Thoracic aorta (tissue), 2 donors: ENCODE measurements around the gene USP49. TPM values are rescaled to one million over a fixed set of nuclear protein-coding genes. Genes with fewer than 3 reads are reported as not detected.

Experiments used
- ATAC-seq: fragments of 150-250 bp; one replicate; pipeline ENCODE4 v1.8.0; 2017; ENCODE audit warnings: low read depth; ENCODE audit not compliant: insufficient number of reproducible peaks, low FRiP score
- DNase-seq: peaks from one replicate; pipeline ENCODE4 v3.0.0-alpha.2; 2020; ENCODE audit warnings: low spot score
- H3K27ac ChIP-seq, 2 donors: fragments of 200-600 bp; sonication (generic); 1 replicate in 1 of 2; 2 replicates in 1 of 2; pipeline ENCODE4 v1.5.1; 2016; ENCODE audit warnings: mild to moderate bottlenecking in 2 of 2, moderate library complexity in 2 of 2
- H3K27me3 ChIP-seq: fragments of 200-600 bp; sonication (generic); replicated peaks from 2 replicates; pipeline ENCODE4 v1.6.0; 2016; ENCODE audit warnings: mild to moderate bottlenecking; ENCODE audit not compliant: insufficient read depth
- H3K36me3 ChIP-seq: fragments of 200-600 bp; sonication (generic); one replicate; pipeline ENCODE4 v1.5.1; 2016
- H3K4me1 ChIP-seq, 2 donors: fragments of 200-600 bp; sonication (generic); 1 replicate in 1 of 2; 2 replicates in 1 of 2; pipeline versions ENCODE4 v1.5.1 to v1.6.0; 2016; ENCODE audit warnings: low read depth in 2 of 2, mild to moderate bottlenecking in 1 of 2; ENCODE audit not compliant: control insufficient read depth in 1 of 2
- H3K4me3 ChIP-seq: fragments of 200-600 bp; sonication (generic); 2 replicates; pipeline ENCODE4 v1.5.1; 2016; ENCODE audit warnings: mild to moderate bottlenecking
- H3K9me3 ChIP-seq: fragments of 200-600 bp; sonication (generic); 2 replicates; pipeline ENCODE4 v1.5.1; 2016
- CTCF ChIP-seq: fragments of 200-600 bp; sonication (generic); IDR thresholded peaks from one replicate; pipeline ENCODE4 v1.5.1; 2019; ENCODE audit warnings: antibody characterized with exemption
- total RNA-seq, 2 donors: library from RNA; depleted of rRNA; stranded (reverse); fragments of >200 nt; gene quantifications; one replicate each; pipeline versions ENCODE4 v1.1.0 to v1.2.3, GENCODE V29; 2016

The USP49 gene
- total RNA-seq, 2 donors from 2014 or later, result 3.3 to 3.8 TPM

GRCh38 chr6:41884957-41885356 lies 10.2 kb downstream of the USP49 start:
- Histone ChIP-seq H3K27ac (no peak overlapping the region), H3K36me3 (no peaks in the 10 kb centered on the region), H3K4me1 (no peaks in the 10 kb centered on the region), H3K27me3 (no peaks in the 10 kb centered on the region), H3K9me3 (no peaks in the 10 kb centered on the region), H3K4me3 (no peak overlapping the region)
- TF ChIP-seq CTCF, result no peak
- DNase-seq, result no peak
- no peak for ATAC-seq

DNA sequence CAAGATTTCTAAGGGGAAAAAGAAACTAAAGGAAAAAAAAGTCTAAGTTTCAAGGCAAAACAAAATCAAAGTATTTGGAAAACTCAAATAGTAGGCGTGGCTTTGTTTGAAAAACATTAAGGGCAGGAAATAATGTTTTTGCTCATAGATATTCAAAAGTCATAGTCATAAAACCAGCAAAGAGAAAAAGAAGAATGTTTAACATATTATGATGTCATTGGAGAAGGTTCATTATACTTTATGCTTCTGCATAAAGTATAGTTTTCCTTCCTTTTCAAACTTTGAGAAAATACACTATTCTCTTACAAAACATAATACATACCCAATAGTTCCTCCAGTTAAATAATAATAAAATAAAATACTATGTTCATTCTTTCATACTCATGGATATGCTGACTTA lies 13.7 kb downstream of the USP49 start:
- no peaks in the 10 kb centered on the region for H3K9me3 ChIP-seq
- no peak for ATAC-seq

DNA sequence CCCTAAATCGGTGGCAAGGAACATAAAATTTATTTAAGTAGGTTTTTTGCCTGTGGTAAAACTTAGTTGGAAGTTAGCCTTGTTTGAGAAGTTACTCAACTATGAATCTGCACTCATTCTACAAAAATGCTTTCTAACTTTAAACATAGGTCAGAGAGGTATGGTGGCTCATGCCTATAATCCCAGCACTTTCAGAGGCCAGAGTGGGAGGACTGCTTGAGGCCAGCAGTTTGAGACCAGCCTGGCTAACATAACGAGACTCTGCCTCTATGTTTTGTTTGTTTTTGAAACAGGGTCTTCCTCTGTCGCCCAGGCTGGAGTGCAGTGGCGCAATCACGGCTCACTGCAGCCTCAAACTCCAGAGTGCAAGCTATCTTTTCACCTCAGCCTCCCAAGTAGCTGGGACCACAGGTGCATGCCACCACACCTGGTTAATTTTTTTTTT lies 16.2 kb downstream of the USP49 start:
- Histone ChIP-seq H3K4me1 (peaks cover 0 to 4% of the 10 kb centered on the region in 2 donors), H3K27me3 (no peaks in the 10 kb centered on the region), H3K4me3 (no peak overlapping the region), H3K36me3 (no peaks in the 10 kb centered on the region), H3K9me3 (no peaks in the 10 kb centered on the region), H3K27ac (no peak overlapping the region)
- DNase-seq (no peak), ATAC-seq (no peak)
- TF ChIP-seq CTCF, result no peak

More for the DNA sequence above, 13.7 kb downstream of the USP49 start:
- no peak overlapping the region for H3K27ac ChIP-seq
- no peak for TF ChIP-seq CTCF
- H3K4me3 ChIP-seq, result no peak overlapping the region
- no peaks in the 10 kb centered on the region for H3K36me3 ChIP-seq
- peaks cover 0 to 4% of the 10 kb centered on the region in 2 donors for H3K4me1 ChIP-seq
- DNase-seq, result no peak
- no peaks in the 10 kb centered on the region for H3K27me3 ChIP-seq

GRCh38 chr6:41878246-41878645 lies 16.9 kb downstream of the USP49 start:
- Histone ChIP-seq H3K9me3 (no peaks in the 10 kb centered on the region), H3K4me3 (no peak overlapping the region), H3K36me3 (no peaks in the 10 kb centered on the region), H3K4me1 (peaks cover 0 to 4% of the 10 kb centered on the region in 2 donors), H3K27ac (no peak overlapping the region), H3K27me3 (no peaks in the 10 kb centered on the region)
- TF ChIP-seq CTCF, result no peak
- no peak for ATAC-seq
- no peak for DNase-seq

- no peaks in the 10 kb centered on the region for H3K36me3 ChIP-seq
- no peak overlapping the region for H3K4me3 ChIP-seq
- ATAC-seq (no peak), DNase-seq (no peak)
- H3K4me1 ChIP-seq, result peaks cover 0 to 4% of the 10 kb centered on the region in 2 donors
- no peaks in the 10 kb centered on the region for H3K9me3 ChIP-seq
- H3K27ac ChIP-seq, result no peak overlapping the region
- no peak for TF ChIP-seq CTCF
- H3K27me3 ChIP-seq, result no peaks in the 10 kb centered on the region
These were observed 18.0 kb downstream of the USP49 start for GRCh38 chr6:41877051-41877680.
